KMS-11 (cell line): ENCODE results near the gene JAKMIP3.

Experiments
- H2AFZ ChIP-seq: fragments of 200-600 bp; sonication (generic); 2 replicates; pipeline ENCODE4 v1.6.1; 2016; ENCODE audit warnings: antibody characterized with exemption, mixed run types, low read depth
- H3K27ac ChIP-seq: fragments of 200-600 bp; sonication (generic); 2 replicates; pipeline ENCODE4 v1.6.1; 2016; ENCODE audit warnings: mild to moderate bottlenecking, mixed run types
- H3K27me3 ChIP-seq: fragments of 200-600 bp; sonication (generic); 2 replicates; pipeline ENCODE4 v1.6.1; 2017; ENCODE audit warnings: mild to moderate bottlenecking, low read depth, mixed run types, moderate library complexity; ENCODE audit not compliant: insufficient read depth
- H3K36me3 ChIP-seq: fragments of 200-600 bp; sonication (generic); 2 replicates; pipeline ENCODE4 v1.6.1; 2017; ENCODE audit warnings: mild to moderate bottlenecking, mixed run types; ENCODE audit not compliant: insufficient read depth
- H3K4me1 ChIP-seq: fragments of 200-600 bp; sonication (generic); 2 replicates; pipeline ENCODE4 v1.6.1; 2016; ENCODE audit warnings: mild to moderate bottlenecking, low read depth, mixed run types; ENCODE audit not compliant: poor library complexity, severe bottlenecking
- H3K4me2 ChIP-seq: fragments of 200-600 bp; sonication (generic); 2 replicates; pipeline ENCODE4 v1.7.0; 2016; ENCODE audit warnings: mild to moderate bottlenecking, mixed run types
- H3K4me3 ChIP-seq: fragments of 200-600 bp; sonication (generic); IDR thresholded peaks from 2 replicates; pipeline ENCODE4 v1.6.1; 2017; ENCODE audit warnings: low read depth, low read length, mixed read lengths; ENCODE audit not compliant: insufficient read depth
- H3K79me2 ChIP-seq: fragments of 200-600 bp; sonication (generic); 2 replicates; pipeline ENCODE4 v1.6.1; 2016; ENCODE audit warnings: low read depth, mixed run types; ENCODE audit not compliant: insufficient read depth
- H3K9ac ChIP-seq: fragments of 200-600 bp; sonication (generic); 2 replicates; pipeline ENCODE4 v1.6.1; 2016; ENCODE audit warnings: mild to moderate bottlenecking, mixed run types
- H4K20me1 ChIP-seq: fragments of 200-600 bp; sonication (generic); 2 replicates; pipeline ENCODE4 v1.6.1; 2016; ENCODE audit warnings: mild to moderate bottlenecking, mixed run types; ENCODE audit not compliant: insufficient read depth
- TF ChIP-seq, protein P1 (sequence below): fragments of 200-600 bp; sonication (generic); conservative IDR thresholded peaks from 2 replicates; pipeline ENCODE4 v1.6.1; 2017; ENCODE audit warnings: low read depth, mild to moderate bottlenecking, antibody characterized with exemption, low read length, moderate library complexity, mixed read lengths

The JAKMIP3 gene

DNA sequence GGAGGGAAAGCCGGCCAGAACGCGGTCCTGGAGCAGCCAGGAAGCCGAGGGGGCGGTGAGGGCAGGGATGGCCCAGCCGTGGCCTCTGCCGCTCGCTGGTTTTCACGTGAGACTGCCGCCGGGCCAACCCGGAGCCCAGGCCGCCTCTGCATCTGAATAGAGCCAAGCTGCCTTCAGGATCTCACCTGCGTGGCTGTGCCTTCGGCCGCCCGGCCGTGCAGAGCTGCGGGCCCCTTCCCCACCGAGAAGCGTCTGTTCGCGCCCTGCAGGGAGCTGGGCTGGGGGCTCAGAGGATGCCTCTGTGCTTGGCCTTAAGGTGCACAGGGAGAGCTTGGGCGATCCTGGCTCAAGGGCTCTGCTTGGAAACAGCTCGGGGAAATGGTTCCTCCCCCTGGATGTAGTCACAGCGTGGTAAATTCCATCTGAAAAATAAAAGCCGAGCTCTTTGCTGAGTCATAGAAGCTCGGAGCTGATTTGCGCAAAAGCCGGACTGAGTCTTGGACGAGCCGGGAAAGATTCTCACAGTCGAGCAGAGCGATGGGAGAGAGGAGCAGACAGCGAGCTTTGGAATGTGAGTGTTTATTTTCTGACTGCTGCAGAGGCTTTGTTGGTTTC is at the start of gene JAKMIP3:
Gene JAKMIP3 (plus strand): TSS at position 456 of the 615 bp plus-strand sequence. CDS start 38,863 bp downstream, outside the sequence.
- peaks cover 9% of the 10 kb centered on the region; the same call in 1 of the 2 replicates for H3K27me3 ChIP-seq
- no peaks in the 10 kb centered on the region for H3K4me1 ChIP-seq
- no peak within 1 kb of the TSS for H3K4me3 ChIP-seq
- no peak within 1 kb of the TSS for H3K4me2 ChIP-seq
- H3K79me2 ChIP-seq: no peaks in the 10 kb centered on the region
- TF ChIP-seq, protein P1, sequence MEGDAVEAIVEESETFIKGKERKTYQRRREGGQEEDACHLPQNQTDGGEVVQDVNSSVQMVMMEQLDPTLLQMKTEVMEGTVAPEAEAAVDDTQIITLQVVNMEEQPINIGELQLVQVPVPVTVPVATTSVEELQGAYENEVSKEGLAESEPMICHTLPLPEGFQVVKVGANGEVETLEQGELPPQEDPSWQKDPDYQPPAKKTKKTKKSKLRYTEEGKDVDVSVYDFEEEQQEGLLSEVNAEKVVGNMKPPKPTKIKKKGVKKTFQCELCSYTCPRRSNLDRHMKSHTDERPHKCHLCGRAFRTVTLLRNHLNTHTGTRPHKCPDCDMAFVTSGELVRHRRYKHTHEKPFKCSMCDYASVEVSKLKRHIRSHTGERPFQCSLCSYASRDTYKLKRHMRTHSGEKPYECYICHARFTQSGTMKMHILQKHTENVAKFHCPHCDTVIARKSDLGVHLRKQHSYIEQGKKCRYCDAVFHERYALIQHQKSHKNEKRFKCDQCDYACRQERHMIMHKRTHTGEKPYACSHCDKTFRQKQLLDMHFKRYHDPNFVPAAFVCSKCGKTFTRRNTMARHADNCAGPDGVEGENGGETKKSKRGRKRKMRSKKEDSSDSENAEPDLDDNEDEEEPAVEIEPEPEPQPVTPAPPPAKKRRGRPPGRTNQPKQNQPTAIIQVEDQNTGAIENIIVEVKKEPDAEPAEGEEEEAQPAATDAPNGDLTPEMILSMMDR: no peak
- H3K36me3 ChIP-seq: no peaks in the 10 kb centered on the region
- H3K27ac ChIP-seq: no peak within 1 kb of the TSS
- no peak within 1 kb of the TSS for H3K9ac ChIP-seq
- H2AFZ ChIP-seq: no peak within 1 kb of the TSS
- no peaks in the 10 kb centered on the region for H4K20me1 ChIP-seq

DNA sequence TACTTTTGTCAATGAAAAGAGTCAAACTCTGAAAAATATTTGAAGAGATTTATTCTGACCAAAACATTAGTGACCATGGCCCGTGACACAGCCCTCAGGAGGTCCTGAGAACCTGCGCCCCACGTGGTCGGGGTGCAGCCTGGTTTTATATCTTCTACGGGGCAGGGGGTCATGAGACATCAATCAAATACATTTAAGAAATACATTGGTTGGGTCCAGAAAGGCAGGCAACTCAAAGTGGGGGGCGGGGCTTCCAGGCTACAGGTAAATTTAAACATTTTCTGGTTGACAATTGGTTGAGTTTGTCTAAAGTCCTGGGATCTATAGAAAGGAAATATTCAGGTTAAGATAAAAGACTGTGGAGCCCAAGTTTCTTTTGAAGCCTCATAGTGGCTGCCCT is 49.2 kb upstream of the JAKMIP3 start:
- H3K79me2 ChIP-seq: no peaks in the 10 kb centered on the region
- no peak overlapping the region for H3K9ac ChIP-seq
- H3K27me3 ChIP-seq: no peaks in the 10 kb centered on the region
- no peaks in the 10 kb centered on the region for H4K20me1 ChIP-seq
- H3K36me3 ChIP-seq: no peaks in the 10 kb centered on the region
- no peak overlapping the region for H3K4me2 ChIP-seq
- H3K4me3 ChIP-seq: no peak overlapping the region
- H3K4me1 ChIP-seq: no peaks in the 10 kb centered on the region
- TF ChIP-seq, protein P1: no peak
- no peak overlapping the region for H2AFZ ChIP-seq
- no peak overlapping the region for H3K27ac ChIP-seq

DNA sequence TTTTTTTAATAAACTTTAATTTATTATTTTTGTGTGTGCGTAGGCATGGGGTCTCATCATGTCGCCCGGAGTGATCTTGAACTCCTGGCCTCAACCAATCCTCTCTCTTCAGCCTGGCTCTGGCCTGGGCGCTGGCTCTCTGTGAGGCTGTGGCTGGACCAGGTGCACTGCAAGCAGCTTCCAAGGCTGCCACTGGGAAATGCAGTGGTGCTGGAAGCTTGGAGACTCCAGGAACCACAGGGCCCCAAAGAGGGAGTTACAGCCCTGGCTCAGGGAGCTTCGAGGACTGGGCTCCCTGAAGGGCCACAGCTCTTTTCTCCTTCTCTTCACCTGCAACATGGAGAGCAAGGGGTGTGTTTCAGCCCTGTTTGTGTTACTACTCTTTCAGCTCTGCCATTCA is 47.3 kb upstream of the JAKMIP3 start:
- Histone ChIP-seq H3K4me1 (no peaks in the 10 kb centered on the region), H3K9ac (no peak overlapping the region), H3K4me3 (no peak overlapping the region), H3K79me2 (no peaks in the 10 kb centered on the region), H4K20me1 (no peaks in the 10 kb centered on the region), H3K27ac (no peak overlapping the region), H2AFZ (no peak overlapping the region), H3K27me3 (no peaks in the 10 kb centered on the region), H3K4me2 (no peak overlapping the region), H3K36me3 (no peaks in the 10 kb centered on the region)
- TF ChIP-seq, protein P1: no peak

DNA sequence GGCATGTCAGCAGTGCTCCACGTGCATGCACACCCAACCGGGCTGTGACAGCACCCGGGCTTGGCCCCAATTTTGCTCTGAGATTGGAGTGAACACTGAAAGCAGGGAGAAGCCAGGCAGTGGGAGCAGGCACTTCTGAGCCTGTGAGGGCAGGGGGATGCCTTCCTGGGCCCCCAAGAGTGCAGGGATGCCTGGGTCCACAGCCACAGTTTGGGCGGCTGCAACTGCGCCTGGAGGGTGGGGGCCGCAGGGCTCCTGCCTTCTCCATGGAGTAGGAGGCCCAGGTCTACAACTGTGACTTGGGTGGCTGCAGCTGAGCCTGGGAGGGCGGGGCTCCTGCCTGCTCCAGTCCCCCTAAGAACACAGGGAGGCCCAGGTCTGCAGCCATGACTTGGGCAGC is 46.4 kb upstream of the JAKMIP3 start:
- Histone ChIP-seq H3K4me3 (no peak overlapping the region), H3K36me3 (no peaks in the 10 kb centered on the region), H3K9ac (no peak overlapping the region), H4K20me1 (no peaks in the 10 kb centered on the region), H3K27ac (no peak overlapping the region), H3K4me2 (no peak overlapping the region), H3K27me3 (peaks cover 1% of the 10 kb centered on the region; the same call in 1 of the 2 replicates), H3K4me1 (no peaks in the 10 kb centered on the region), H3K79me2 (no peaks in the 10 kb centered on the region), H2AFZ (no peak overlapping the region)
- TF ChIP-seq, protein P1: no peak
